Activated T-helper 2 cell treated with anti-CD3 and anti-CD28 coated beads, Interferon-gamma antibody, Interleukin-2, Interleukin-4, amounts not matched to agents 10 μg/mL and 5 μg/mL and 100 μg/mL, durations not matched to agents 14 hours and 24 hours and 36 hours (primary cell): ENCODE data around the gene STAT4. TPM values are rescaled to one million over a fixed set of nuclear protein-coding genes. Genes with fewer than 3 reads are reported as not detected.

Experiments used
- DNase-seq: peaks from one replicate; pipeline ENCODE4 v3.0.0; 2021; ENCODE audit warnings: low spot score
- H3K27ac Mint-ChIP-seq: one replicate; pipeline ENCODE4 v1.8.0; 2021; ENCODE audit warnings: mixed read lengths
- H3K27me3 Mint-ChIP-seq: one replicate; pipeline ENCODE4 v1.8.0; 2021; ENCODE audit warnings: low read depth, mixed read lengths
- H3K36me3 Mint-ChIP-seq: one replicate; pipeline ENCODE4 v1.8.0; 2021; ENCODE audit warnings: low read depth, mixed read lengths
- H3K4me1 Mint-ChIP-seq: one replicate; pipeline ENCODE4 v1.8.0; 2021; ENCODE audit warnings: low read depth, mixed read lengths
- H3K4me3 Mint-ChIP-seq: one replicate; pipeline ENCODE4 v1.8.0; 2021; ENCODE audit warnings: low read depth, mild to moderate bottlenecking, moderate library complexity, mixed read lengths
- H3K9me3 Mint-ChIP-seq: one replicate; pipeline ENCODE4 v1.8.0; 2021; ENCODE audit warnings: mixed read lengths
- intact Hi-C: fragments of 100-400 bp; cut with micrococcal nuclease; formaldehyde crosslinking; loops from one replicate; pipeline ENCODE4 v1.15.1; 2023
- total RNA-seq: library from RNA; stranded (reverse); gene quantifications from 2 replicates; pipeline ENCODE4 v1.2.3, GENCODE V29; 2022

The STAT4 gene
- total RNA-seq, 1 donor from 2014 or later, result 96.9 TPM

DNA sequence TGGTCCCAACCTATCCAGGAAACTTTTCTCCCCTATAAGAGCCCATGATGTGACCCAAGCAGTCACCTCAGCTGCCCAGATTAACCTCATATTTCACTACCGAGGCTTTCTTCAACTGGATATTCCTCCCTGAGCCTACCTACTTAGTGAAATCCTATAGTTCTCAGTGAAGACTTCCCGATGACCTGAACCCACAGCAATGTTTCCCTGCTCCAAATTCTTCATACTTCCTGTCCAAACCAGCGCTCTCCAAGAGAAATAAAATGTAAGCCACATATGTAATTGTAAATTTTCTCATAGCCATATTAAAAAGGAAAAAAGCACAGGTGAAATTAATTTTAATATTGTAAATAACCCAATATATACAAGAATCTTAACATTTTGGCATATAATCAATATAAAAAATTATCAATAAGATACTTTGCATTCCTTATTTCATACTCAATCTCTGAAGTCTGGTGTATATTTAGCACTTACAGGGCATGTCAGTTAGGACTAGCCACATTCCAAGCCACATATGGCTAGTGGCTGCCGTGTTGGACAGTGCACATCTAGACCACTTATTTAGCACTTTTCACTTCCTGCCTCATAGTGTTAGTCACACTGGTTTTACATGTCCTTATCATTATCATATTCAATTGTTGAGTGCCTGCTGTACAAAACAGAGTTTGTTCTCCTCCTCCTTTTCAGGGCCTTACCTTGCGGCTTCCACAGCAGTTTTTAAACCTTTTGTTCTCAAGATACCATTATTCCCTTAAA lies 1.9 kb upstream of the STAT4 start:
- intact Hi-C loops, result loop anchor here (5.0 kb wide), 4 partner anchors 270 to 1710 kb away; partner anchors contain the start of genes GLS, NEMP2 and WDR75
- peak overlapping the region; percentile 96 for H3K27ac Mint-ChIP-seq
- H3K36me3 Mint-ChIP-seq, result peaks cover 23% of the 10 kb centered on the region
- DNase-seq, result no peak
- H3K9me3 Mint-ChIP-seq, result no peaks in the 10 kb centered on the region
- peaks cover 59% of the 10 kb centered on the region for H3K4me1 Mint-ChIP-seq
- H3K27me3 Mint-ChIP-seq, result no peaks in the 10 kb centered on the region
- no peak overlapping the region for H3K4me3 Mint-ChIP-seq

DNA sequence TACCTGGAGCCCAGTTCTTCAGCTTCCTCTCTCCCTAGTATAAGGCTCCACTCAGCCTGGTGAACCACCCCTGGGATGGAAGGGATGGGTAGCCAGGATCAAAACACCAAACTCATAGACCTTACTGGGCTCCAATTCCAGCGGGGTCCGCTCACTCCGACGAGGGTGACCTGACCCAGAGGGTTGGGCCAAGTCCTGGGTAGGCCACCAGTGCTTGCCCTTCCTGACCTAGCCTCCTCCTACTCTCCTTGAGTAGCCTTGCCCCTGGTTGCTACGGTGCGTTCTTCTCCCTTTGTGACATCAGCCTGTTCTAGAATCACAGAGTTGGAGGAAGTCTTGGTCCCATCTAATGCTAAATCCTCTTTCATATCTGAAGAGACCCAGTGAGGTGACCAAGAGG lies 537 bp upstream of the STAT4 start:
- DNase-seq, result no peak
- Mint-ChIP-seq H3K9me3 (no peaks in the 10 kb centered on the region), H3K27me3 (no peaks in the 10 kb centered on the region), H3K4me1 (peaks cover 68% of the 10 kb centered on the region), H3K4me3 (peak overlapping the region; percentile 95), H3K27ac (peak overlapping the region; percentile 96), H3K36me3 (peaks cover 35% of the 10 kb centered on the region)
- intact Hi-C loops, result loop anchor here (1.0 to 5.0 kb wide), 10 partner anchors 23 to 1709 kb away; partner anchors contain the start of genes GLS, NEMP2 and WDR75

DNA sequence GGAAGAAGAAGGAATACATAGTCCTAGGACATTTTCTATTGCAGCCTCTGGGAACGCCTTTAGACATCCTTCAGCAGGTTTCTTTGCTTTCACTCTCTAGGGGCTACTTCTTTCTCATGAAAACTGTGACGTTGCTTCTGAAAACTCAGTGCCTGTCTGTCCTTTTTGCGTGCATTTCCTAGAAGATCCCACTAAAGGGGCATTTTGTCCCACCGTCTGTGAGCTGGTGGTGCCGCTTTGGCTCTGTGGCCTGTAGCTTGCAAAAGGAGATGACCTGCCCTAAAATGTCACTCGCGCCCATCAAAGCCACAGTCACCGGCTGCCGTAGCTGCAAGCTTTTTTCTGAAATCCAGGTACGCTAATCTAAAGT lies 579 bp downstream of the STAT4 start:
- Mint-ChIP-seq H3K9me3 (no peaks in the 10 kb centered on the region), H3K27ac (peak overlapping the region; percentile 96), H3K4me1 (peaks cover 67% of the 10 kb centered on the region), H3K27me3 (no peaks in the 10 kb centered on the region), H3K36me3 (peaks cover 46% of the 10 kb centered on the region), H3K4me3 (peak overlapping the region; percentile 95)
- no peak for DNase-seq
- intact Hi-C loops, result loop anchor here (1.0 to 5.0 kb wide), 6 partner anchors 127 to 1708 kb away; partner anchors contain the start of genes GLS, NEMP2 and WDR75

DNA sequence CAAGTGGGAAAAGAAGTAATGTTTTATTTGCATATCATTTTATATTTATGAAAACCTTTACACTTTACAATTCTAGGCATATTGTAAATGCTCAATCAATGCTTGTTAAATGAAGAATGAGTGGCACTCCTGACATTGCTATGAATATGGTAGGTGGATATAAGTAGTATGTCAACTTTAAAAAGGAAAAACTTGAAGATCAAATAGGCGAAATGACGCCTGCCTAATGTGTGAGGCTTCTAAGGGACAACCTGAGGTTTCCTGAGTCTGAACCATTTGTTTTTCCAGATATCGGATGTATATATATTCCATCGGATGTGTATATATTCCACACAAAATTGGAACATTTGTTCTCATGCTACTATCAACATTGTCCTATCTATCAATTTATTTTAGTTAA lies 1.4 kb downstream of the STAT4 start:
- Mint-ChIP-seq H3K27ac (peak overlapping the region; percentile 96), H3K36me3 (peaks cover 51% of the 10 kb centered on the region), H3K4me1 (peaks cover 64% of the 10 kb centered on the region), H3K9me3 (no peaks in the 10 kb centered on the region), H3K4me3 (peak overlapping the region; percentile 95), H3K27me3 (no peaks in the 10 kb centered on the region)
- no peak for DNase-seq
- intact Hi-C loops, result no loop called here

DNA sequence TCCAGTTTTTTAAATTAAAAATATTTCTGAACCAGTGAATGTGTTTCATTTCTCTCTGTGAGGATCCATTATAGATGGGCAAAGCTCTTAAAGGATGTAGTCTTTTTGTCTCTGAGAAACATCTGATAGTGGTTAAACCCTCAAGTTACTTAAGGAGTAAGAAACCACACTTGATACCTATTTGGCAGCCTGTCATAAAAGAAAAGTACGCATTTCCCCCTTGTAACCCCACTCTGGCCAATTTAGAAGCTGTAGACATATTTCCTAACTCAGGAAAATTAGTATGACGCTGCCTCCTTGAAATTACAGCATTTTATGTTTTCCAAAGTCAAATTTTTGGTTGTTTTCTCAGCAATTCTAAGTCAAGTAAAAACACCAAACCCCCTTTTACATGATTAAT lies 2.0 kb downstream of the STAT4 start:
- Mint-ChIP-seq H3K36me3 (peaks cover 57% of the 10 kb centered on the region), H3K27ac (peak overlapping the region; percentile 96), H3K27me3 (no peaks in the 10 kb centered on the region), H3K4me1 (peaks cover 67% of the 10 kb centered on the region), H3K9me3 (no peaks in the 10 kb centered on the region), H3K4me3 (peak overlapping the region; percentile 95)
- DNase-seq, result no peak
- intact Hi-C loops, result loop anchor here (1.0 kb wide), 1 partner anchor 82 kb away; no protein-coding TSS in a partner anchor

DNA sequence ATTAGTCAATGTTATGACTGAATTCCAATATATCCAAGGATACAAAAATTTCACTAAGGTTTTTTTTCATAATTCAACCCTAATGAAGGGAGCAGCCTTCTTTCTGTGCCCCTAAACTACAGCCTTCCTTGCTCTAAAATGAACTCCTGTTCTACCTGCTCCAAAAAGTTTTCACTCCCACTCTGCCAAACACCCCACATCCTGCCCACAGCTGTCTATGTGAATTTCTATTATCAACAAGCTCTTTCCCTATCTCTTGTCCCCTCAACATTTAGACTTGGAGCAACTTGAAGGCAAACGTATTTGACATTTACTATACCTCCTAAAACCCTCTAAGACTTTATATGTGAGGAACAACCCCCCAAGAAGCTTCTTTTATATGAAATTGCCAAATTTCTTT lies 2.5 kb downstream of the STAT4 start:
- no peak for DNase-seq
- peaks cover 61% of the 10 kb centered on the region for H3K36me3 Mint-ChIP-seq
- intact Hi-C loops, result loop anchor here (1.0 kb wide), 1 partner anchor 82 kb away; no protein-coding TSS in a partner anchor
- H3K4me1 Mint-ChIP-seq, result peaks cover 64% of the 10 kb centered on the region
- H3K4me3 Mint-ChIP-seq, result peak overlapping the region; percentile 95
- H3K9me3 Mint-ChIP-seq, result no peaks in the 10 kb centered on the region
- peak overlapping the region; percentile 67 for H3K27ac Mint-ChIP-seq
- no peaks in the 10 kb centered on the region for H3K27me3 Mint-ChIP-seq

DNA sequence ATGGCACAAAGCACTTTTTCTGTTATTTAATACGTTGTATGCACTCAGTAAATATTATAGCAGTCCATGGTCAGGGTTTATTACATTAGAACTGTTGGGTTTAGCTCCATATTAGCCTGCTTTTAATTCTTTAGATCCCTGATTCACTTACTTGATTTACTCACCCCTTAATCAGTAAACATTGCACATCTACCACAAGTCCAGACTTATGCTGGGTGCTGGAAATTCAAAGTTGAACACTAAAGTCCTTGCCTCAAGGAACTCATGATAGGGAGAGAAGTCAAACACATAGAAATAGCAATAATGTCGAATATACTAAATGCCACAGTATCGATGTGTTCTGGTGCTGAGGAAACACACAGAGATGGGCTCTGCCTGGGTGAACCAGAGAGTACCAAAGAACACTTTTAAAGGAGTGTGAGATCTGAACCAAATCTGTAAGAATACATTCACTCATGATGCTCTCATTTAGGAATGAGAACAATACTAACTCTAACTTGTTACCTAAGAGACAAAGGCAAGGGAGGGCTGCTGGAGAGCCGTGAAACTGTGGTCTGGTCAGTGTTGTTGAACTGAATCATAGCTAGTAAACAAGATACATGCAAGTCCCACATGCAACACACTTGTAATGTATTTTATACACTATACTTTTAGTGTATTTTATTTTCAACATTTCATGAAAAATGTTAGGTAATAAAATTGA lies 4.9 kb downstream of the STAT4 start:
- Mint-ChIP-seq H3K27ac (peak overlapping the region; percentile 39), H3K36me3 (peaks cover 80% of the 10 kb centered on the region), H3K9me3 (no peaks in the 10 kb centered on the region), H3K4me1 (peaks cover 54% of the 10 kb centered on the region), H3K4me3 (peak overlapping the region; percentile 11), H3K27me3 (no peaks in the 10 kb centered on the region)
- intact Hi-C loops, result no loop called here
- DNase-seq, result no peak

DNA sequence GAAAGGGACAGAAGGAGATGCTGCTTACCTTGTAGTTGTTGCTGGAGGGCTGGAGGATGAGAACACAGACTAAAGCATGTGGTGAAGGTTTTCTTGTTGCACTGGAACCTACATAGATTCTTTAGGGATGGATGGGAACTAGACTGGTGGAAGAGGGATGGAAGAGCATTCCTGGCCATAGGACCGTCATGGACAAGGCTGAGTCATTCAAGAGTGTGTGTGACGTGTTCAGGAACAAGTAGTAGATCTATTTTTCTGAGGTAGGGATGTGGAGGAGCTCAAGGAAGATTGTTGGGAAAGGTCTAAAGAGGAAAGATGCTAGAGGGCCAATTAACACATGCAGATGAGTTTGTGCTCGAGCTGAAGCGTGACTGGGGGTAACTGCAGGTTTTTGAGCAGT lies 6.6 kb downstream of the STAT4 start:
- Mint-ChIP-seq H3K27ac (peak overlapping the region; percentile 19), H3K27me3 (no peaks in the 10 kb centered on the region), H3K4me1 (peaks cover 64% of the 10 kb centered on the region), H3K4me3 (peak overlapping the region; percentile 20), H3K9me3 (no peaks in the 10 kb centered on the region), H3K36me3 (peaks cover 86% of the 10 kb centered on the region)
- intact Hi-C loops, result no loop called here
- no peak for DNase-seq

DNA sequence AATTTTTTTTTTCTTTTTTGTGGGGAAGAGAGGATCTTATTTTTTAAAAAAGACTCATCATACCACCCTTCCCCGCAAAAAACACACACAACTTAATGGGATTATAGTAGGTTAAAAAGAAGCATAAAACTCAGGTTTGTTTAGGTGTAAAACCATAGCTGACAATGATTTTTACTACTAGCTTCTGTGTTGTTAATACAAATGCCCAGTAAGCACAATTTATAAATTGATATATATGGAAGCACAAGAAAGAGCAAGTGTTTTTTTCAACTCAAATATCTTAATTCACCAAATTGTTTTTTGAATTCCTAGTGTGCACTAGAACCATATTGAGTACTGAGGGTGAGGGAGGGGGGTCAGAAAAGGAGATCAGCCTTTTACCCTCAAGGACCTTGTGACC lies 7.0 kb downstream of the STAT4 start:
- no peaks in the 10 kb centered on the region for H3K27me3 Mint-ChIP-seq
- H3K27ac Mint-ChIP-seq, result peak overlapping the region; percentile 19
- peaks cover 66% of the 10 kb centered on the region for H3K4me1 Mint-ChIP-seq
- peaks cover 89% of the 10 kb centered on the region for H3K36me3 Mint-ChIP-seq
- H3K9me3 Mint-ChIP-seq, result no peaks in the 10 kb centered on the region
- no peak for DNase-seq
- intact Hi-C loops, result no loop called here
- peak overlapping the region; percentile 20 for H3K4me3 Mint-ChIP-seq

DNA sequence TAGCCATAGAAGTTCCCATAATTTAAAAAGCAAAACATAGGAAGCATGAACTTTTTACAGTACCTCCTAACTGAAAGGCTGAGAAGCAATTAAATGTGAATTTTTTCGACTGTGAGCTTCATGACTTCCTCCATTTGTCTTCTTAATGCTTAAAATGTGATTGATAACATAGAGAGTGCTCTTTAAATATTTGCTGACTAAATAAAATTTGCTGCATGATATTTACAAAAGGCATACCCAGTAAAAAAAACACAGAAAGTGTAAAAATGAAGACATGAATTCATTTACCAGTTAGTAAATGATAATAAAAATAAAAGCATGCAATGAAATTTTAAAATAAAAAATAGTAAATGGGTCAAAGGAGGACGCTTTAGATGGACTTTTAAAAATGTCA lies 21.9 kb downstream of the STAT4 start:
- no peaks in the 10 kb centered on the region for H3K9me3 Mint-ChIP-seq
- DNase-seq, result no peak
- no peaks in the 10 kb centered on the region for H3K27me3 Mint-ChIP-seq
- peaks cover 58% of the 10 kb centered on the region for H3K4me1 Mint-ChIP-seq
- no peak overlapping the region for H3K27ac Mint-ChIP-seq
- H3K36me3 Mint-ChIP-seq, result peaks cover 79% of the 10 kb centered on the region
- intact Hi-C loops, result loop anchor here (1.0 to 5.0 kb wide), 2 partner anchors 22 to 63 kb away; no protein-coding TSS in a partner anchor
- no peak overlapping the region for H3K4me3 Mint-ChIP-seq

DNA sequence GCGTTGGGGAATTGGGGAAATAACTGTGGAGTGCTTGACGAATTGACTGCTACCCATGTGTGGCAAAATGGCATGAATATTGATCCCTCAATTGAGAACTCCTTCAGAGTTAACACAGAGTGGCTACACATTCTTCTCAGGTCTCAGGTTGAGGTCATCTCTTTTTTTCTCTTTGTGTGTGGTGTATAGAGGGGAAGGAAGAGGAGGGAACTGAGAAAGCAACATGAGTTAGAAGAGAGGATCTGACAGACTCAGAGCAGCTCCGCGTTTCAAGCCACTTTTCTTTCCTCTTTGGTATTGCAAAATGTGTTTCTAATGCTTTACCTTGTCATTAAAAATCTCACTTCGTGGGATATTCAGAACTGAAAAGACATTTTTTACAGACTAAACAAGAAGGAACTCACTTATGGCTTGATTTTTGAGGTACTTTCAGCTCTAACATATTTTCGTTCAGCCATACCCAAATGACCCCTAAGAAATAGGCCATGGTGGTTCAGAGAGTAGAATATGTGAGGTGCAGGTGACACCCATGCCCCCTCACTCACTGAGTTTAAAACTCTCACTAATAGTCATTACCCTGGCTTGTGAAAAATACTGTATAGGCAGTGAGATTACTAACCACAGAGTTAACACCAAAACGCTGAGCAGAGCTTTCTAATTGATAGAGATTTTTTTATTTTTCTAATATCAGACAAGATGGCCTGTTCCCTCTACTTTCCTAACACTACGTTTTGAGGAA lies 22.5 kb downstream of the STAT4 start:
- Mint-ChIP-seq H3K4me1 (peaks cover 62% of the 10 kb centered on the region), H3K9me3 (no peaks in the 10 kb centered on the region), H3K36me3 (peaks cover 79% of the 10 kb centered on the region), H3K27ac (peak overlapping the region; percentile 71), H3K4me3 (no peak overlapping the region), H3K27me3 (no peaks in the 10 kb centered on the region)
- DNase-seq, result no peak
- intact Hi-C loops, result loop anchor here (1.0 to 5.0 kb wide), 2 partner anchors 23 to 64 kb away; no protein-coding TSS in a partner anchor

DNA sequence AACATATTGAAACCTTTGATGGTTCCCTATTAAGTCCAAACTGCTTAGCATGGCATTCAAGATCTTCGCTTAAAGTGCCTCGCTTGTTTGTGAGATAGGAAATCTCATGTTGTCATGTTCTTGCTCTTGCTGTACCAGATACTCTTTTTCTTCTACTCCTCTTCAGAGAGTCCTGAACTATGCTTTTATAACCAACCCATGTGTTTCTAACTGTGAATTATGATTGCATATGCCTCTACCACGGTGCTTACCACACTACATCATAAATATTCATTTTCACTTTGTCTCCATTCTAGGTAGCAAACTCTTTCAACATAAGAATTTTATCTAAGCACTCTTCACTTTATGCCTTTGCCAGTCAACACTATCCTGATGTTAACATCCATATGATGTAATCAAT lies 23.6 kb downstream of the STAT4 start:
- Mint-ChIP-seq H3K27me3 (no peaks in the 10 kb centered on the region), H3K4me1 (peaks cover 68% of the 10 kb centered on the region), H3K4me3 (no peak overlapping the region), H3K9me3 (no peaks in the 10 kb centered on the region), H3K36me3 (peaks cover 82% of the 10 kb centered on the region), H3K27ac (peak overlapping the region; percentile 47)
- intact Hi-C loops, result loop anchor here (5.0 kb wide), 1 partner anchor 65 kb away; no protein-coding TSS in a partner anchor
- no peak for DNase-seq
